OCI-LY3 (cell line): ENCODE data around the gene CTRB2.

ENCODE experiments used
- H2AFZ ChIP-seq: fragments of 200-600, 300-600 bp; shearing (Covaris generic); 2 replicates; pipeline ENCODE4 v1.6.0; 2014; ENCODE audit warnings: antibody characterized with exemption, low read depth, low read length
- H3K27ac ChIP-seq: fragments of 200-600, 300-600 bp; sonication (generic); 2 replicates; pipeline ENCODE4 v1.5.1; 2014; ENCODE audit warnings: mild to moderate bottlenecking, low read length, moderate library complexity, mixed read lengths
- H3K27me3 ChIP-seq: fragments of 200-600, 300-600 bp; sonication (generic); 2 replicates; pipeline ENCODE4 v1.6.1; 2014; ENCODE audit warnings: low read depth, low read length, mixed read lengths
- H3K36me3 ChIP-seq: fragments of 200-600, 300-600 bp; sonication (generic); replicated peaks from 2 replicates; pipeline ENCODE3; 2014; ENCODE audit warnings: low read depth, low read length, mixed read lengths
- H3K4me1 ChIP-seq: fragments of 300-600, 200-600 bp; sonication (generic); 2 replicates; pipeline ENCODE4 v1.6.1; 2014; ENCODE audit warnings: low read length, mixed read lengths
- H3K4me2 ChIP-seq: fragments of 200-600, 300-600 bp; sonication (generic); 2 replicates; pipeline ENCODE4 v1.6.1; 2014; ENCODE audit warnings: low read length, mixed read lengths
- H3K4me3 ChIP-seq: fragments of 300-600, 200-600 bp; sonication (generic); 2 replicates; pipeline ENCODE4 v1.5.1; 2014; ENCODE audit warnings: antibody characterized with exemption, mild to moderate bottlenecking, low read length, moderate library complexity
- H3K79me2 ChIP-seq: fragments of 300-600, 200-600 bp; shearing (Covaris generic); 2 replicates; pipeline ENCODE4 v1.6.1; 2014; ENCODE audit warnings: mild to moderate bottlenecking, low read length, mixed read lengths
- H3K9ac ChIP-seq: fragments of 300-600, 200-600 bp; shearing (Covaris generic); 2 replicates; pipeline ENCODE4 v1.6.0; 2014; ENCODE audit warnings: mild to moderate bottlenecking, low read length, moderate library complexity
- H3K9me3 ChIP-seq: fragments of 200-600, 300-600 bp; shearing (Covaris generic); 2 replicates; pipeline ENCODE4 v1.6.1; 2014; ENCODE audit warnings: low read length, mixed read lengths; ENCODE audit not compliant: insufficient read depth
- H4K20me1 ChIP-seq: fragments of 200-600, 300-600 bp; sonication (generic); 2 replicates; pipeline ENCODE4 v1.6.1; 2016; ENCODE audit warnings: low read length, mixed read lengths; ENCODE audit not compliant: insufficient read depth
- EZH2phosphoT487 ChIP-seq: fragments of 200-600 bp; shearing (Covaris generic); IDR thresholded peaks from 2 replicates; pipeline ENCODE4 v1.6.1; 2018; ENCODE audit warnings: antibody characterized with exemption, mixed run types, low read depth
- TF ChIP-seq, protein P1 (sequence below): fragments of 200-600, 300-600 bp; sonication (generic); IDR thresholded peaks from 2 replicates; pipeline ENCODE4 v1.5.1; 2014; ENCODE audit warnings: antibody characterized with exemption, low read length, low read depth

Gene CTRB2

DNA sequence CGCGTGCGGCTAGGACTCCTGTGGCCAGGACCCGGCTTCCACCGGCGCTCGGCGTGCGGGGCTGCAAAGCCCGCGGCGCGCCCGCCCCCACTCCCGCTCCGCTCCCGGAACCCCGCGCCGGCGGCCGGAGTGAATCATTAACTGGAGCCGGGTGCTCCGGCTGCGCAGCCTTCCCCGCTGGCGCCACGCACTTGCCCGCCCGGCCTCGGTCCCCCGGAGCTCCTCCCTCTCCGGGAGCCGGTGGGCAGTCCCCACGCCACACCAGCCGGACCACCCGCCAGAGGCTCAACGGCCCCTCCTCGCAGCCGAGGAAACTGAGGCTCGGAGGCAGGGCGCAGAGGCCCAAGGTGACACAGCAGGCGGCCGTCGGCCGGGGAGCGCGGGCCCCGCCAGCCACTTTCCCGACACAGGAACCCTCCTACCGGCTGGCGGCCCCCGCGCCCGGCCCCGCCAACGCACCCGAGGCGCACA, 43.9 kb upstream of the CTRB2 start:
- Histone ChIP-seq H3K4me3 (peak overlapping the region; percentile 70), H3K79me2 (no peaks in the 10 kb centered on the region), H2AFZ (no peak overlapping the region), H3K4me1 (no peaks in the 10 kb centered on the region), H3K4me2 (peak overlapping the region; percentile 69), H3K36me3 (no peaks in the 10 kb centered on the region), H3K9me3 (no peaks in the 10 kb centered on the region), H4K20me1 (peaks cover 60% of the 10 kb centered on the region), H3K27ac (no peak overlapping the region), H3K27me3 (peaks cover 28% of the 10 kb centered on the region), H3K9ac (no peak overlapping the region)
- TF ChIP-seq, protein P1, sequence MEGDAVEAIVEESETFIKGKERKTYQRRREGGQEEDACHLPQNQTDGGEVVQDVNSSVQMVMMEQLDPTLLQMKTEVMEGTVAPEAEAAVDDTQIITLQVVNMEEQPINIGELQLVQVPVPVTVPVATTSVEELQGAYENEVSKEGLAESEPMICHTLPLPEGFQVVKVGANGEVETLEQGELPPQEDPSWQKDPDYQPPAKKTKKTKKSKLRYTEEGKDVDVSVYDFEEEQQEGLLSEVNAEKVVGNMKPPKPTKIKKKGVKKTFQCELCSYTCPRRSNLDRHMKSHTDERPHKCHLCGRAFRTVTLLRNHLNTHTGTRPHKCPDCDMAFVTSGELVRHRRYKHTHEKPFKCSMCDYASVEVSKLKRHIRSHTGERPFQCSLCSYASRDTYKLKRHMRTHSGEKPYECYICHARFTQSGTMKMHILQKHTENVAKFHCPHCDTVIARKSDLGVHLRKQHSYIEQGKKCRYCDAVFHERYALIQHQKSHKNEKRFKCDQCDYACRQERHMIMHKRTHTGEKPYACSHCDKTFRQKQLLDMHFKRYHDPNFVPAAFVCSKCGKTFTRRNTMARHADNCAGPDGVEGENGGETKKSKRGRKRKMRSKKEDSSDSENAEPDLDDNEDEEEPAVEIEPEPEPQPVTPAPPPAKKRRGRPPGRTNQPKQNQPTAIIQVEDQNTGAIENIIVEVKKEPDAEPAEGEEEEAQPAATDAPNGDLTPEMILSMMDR, result no peak

DNA sequence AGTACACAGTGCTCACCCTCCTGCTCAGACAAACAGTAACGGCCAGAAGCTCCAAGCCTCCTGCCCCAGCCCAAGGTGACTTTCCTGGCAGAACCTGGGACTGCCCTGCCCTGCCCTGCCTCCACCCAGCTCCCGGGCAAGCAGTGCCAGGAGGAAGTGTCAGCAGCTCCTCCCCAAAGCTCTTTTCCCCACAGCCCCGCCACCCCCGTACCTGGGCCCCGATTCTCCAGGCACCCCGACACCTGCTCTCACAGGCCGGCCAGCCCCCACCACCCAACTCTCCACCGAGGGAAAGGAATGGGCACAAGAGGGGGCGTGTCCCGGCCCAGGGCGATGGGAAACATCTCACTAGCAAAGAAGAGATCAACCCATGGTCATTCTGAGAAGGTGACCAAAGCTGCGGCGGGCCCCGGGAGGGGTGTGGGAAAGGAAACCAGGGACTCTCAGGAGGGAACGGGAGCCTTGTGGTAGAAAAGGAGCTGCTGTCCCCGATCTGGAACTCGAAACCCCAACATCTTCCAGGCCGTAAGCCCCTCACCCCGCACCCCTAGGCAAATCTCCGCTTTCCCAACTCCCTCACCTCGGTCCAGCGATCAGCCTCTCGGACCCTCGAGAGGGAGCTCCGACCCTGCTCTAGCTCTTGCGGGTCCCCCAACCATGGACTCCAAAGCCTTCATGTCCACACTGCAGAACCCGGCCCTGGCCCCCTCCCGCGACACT, 43.3 kb upstream of the CTRB2 start:
- Histone ChIP-seq H3K9ac (no peak overlapping the region), H3K27ac (no peak overlapping the region), H4K20me1 (peaks cover 60% of the 10 kb centered on the region), H3K27me3 (peaks cover 28% of the 10 kb centered on the region), H3K4me2 (peak overlapping the region; percentile 69), H2AFZ (no peak overlapping the region), H3K4me1 (peaks cover 2% of the 10 kb centered on the region; the same call in 1 of the 2 replicates), H3K79me2 (no peaks in the 10 kb centered on the region), H3K36me3 (no peaks in the 10 kb centered on the region), H3K4me3 (peak overlapping the region; percentile 70), H3K9me3 (no peaks in the 10 kb centered on the region)
- TF ChIP-seq EZH2phosphoT487, result no peak
- TF ChIP-seq, protein P1, result no peak

DNA sequence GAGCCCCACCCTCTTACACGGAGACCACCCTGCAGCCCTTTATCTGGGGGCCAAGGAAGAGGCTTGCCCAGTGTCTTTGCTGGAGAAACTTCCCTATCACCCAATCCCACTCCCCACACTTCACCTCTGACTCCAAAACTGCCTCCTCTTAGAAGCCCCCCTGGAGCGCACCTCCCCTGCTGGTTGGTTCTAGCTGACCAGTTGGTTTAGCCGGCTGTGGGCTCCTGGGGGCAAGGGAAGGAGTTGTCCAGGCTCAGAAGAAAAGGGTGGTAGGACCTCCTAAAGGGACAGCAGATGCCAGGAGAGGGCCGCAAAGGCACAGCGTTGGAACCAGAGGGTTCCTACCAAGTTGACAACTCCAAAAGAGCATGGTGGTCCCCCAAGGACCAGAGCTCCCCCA, 42.5 kb upstream of the CTRB2 start:
- H3K79me2 ChIP-seq, result no peaks in the 10 kb centered on the region

More for the DNA sequence above, 42.5 kb upstream of the CTRB2 start:
- Histone ChIP-seq H3K4me1 (peaks cover 10% of the 10 kb centered on the region), H3K36me3 (no peaks in the 10 kb centered on the region), H3K4me3 (no peak overlapping the region), H2AFZ (no peak overlapping the region), H3K9ac (no peak overlapping the region), H3K9me3 (no peaks in the 10 kb centered on the region), H3K27me3 (peaks cover 28% of the 10 kb centered on the region), H3K4me2 (no peak overlapping the region), H4K20me1 (peaks cover 56% of the 10 kb centered on the region), H3K27ac (no peak overlapping the region)
- TF ChIP-seq, protein P1, result no peak
- no peak for TF ChIP-seq EZH2phosphoT487
